ENCODE results near the gene HOGA1. TPM values are rescaled to one million over a fixed set of nuclear protein-coding genes. Genes with fewer than 3 reads are reported as not detected.
"Not testable (repeated sequence)": the region's sequence is repeated elsewhere in the genome, so short reads cannot be mapped to it uniquely, and the experiment has no call there.

The HOGA1 gene
- total RNA-seq, 1 donor, result not detected

- no peak for DNase-seq (ENCODE audit: low read depth in 2 of 3, low spot score in 2 of 3)
Measured at GRCh38 chr10:97601268-97602215, 17.4 kb downstream of the HOGA1 start.

DNA sequence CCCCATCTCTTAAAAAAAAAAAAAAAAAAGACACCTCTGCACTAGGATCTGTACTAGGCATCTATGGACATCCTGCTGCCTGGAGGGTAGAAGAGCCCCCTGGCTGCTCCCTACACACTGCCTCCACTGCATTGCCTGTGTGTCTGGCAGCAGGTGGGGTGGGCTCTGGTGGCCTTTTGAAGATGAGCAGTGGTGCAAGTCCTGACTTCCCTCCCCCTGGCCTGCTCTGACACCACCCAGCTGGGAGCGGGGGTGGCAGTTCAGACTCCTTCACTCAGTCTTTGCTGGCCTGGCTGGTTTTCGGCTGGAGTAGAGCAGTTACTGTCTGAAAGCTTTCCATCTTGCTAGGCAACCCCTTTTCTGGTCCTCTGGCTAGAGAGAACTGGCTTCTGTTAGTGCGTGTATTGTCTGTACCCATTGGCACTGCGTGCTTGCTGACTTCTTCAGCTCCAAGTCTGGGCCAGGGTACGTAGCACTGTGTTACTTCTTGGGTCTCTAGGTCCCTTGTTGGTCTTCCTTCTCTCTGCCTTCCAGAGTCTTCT, 23.0 kb downstream of the HOGA1 start:
- DNase-seq (ENCODE audit: low read depth in 2 of 3, low spot score in 2 of 3), result no peak

GRCh38 chr10:97608991-97609561, 24.9 kb downstream of the HOGA1 start:
- no peak for DNase-seq (ENCODE audit: low read depth in 2 of 3, low spot score in 2 of 3)

- DNase-seq (ENCODE audit: low read depth in 2 of 3, low spot score in 2 of 3), result no peak
Measured at GRCh38 chr10:97611473-97611872, 27.3 kb downstream of the HOGA1 start.

- peak in 1 of 3 donors; percentile 38 for DNase-seq (ENCODE audit: low read depth in 2 of 3, low spot score in 2 of 3)
Measured at GRCh38 chr10:97612386-97612785, 28.2 kb downstream of the HOGA1 start.

DNA sequence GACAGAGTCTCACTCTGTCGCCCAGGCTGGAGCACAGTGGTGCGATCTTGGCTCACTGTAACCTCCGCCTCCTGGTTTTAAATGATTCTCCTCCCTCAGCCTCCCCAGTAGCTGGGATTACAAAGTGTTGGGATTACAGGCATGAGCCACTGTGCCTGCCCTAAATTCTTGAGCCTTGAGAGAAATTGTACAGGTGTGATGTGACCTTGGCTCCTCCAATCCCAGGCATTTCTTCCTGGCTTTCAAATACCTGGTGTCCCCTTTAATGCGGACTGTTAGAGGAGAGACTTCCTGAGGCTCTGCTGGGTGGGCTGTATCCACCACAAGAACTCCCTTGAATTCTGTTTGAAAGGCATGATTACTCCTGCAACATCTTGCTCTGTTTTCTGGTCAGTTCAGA, 34.1 kb downstream of the HOGA1 start:
- no peak for DNase-seq (ENCODE audit: low read depth in 2 of 3, low spot score in 2 of 3)

- no peak for DNase-seq (ENCODE audit: low read depth in 2 of 3, low spot score in 2 of 3)
Measured at GRCh38 chr10:97618733-97619132, 34.5 kb downstream of the HOGA1 start.

GRCh38 chr10:97623277-97623676, 39.1 kb downstream of the HOGA1 start:
- no peak for DNase-seq (ENCODE audit: low read depth in 2 of 3, low spot score in 2 of 3)

- no peak for DNase-seq (ENCODE audit: low read depth in 2 of 3, low spot score in 2 of 3)
Measured at GRCh38 chr10:97627731-97628130, 43.5 kb downstream of the HOGA1 start.

GRCh38 chr10:97628228-97628627, 44.0 kb downstream of the HOGA1 start:
- DNase-seq (ENCODE audit: low read depth in 2 of 3, low spot score in 2 of 3), result no peak

DNA sequence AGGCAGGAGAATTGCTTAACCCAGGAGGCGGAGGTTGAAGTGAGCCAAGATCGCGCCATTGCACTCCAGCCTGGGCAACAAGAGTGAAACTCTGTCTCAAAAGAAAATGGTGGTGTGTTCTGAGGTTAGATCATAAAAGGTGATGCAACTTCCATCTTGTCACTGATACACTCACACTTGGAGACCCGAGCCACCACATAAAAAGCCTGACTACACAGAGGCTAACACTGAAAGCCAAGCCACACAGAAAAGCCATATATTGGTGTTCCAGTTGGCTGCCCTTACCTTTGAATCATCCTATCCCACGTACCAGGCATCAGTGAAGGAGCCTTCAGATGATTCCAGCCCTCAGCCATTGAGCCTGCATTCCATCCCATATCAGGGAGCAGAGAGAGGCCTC, 45.1 kb downstream of the HOGA1 start:
- DNase-seq (ENCODE audit: low read depth in 2 of 3, low spot score in 2 of 3), result no peak

DNA sequence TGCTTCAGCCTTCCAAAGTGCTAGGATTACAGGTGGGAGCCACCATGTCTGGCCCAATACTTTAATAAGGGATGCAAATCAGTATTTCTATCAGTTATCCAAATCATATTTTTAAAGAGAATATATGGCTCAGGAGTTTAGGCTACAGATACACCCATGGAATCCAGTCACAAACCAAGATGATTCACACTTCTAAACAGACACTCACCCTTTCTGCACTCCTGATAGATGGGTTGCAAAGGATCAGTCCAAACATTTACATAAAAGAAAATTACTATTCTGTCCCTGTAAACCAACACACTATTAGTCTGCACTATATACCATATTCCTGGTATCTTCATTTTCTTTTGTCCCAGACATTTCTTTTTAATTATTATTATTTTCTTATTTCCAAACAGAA, 46.9 kb downstream of the HOGA1 start:
- DNase-seq (ENCODE audit: low read depth in 2 of 3, low spot score in 2 of 3), result no peak

DNA sequence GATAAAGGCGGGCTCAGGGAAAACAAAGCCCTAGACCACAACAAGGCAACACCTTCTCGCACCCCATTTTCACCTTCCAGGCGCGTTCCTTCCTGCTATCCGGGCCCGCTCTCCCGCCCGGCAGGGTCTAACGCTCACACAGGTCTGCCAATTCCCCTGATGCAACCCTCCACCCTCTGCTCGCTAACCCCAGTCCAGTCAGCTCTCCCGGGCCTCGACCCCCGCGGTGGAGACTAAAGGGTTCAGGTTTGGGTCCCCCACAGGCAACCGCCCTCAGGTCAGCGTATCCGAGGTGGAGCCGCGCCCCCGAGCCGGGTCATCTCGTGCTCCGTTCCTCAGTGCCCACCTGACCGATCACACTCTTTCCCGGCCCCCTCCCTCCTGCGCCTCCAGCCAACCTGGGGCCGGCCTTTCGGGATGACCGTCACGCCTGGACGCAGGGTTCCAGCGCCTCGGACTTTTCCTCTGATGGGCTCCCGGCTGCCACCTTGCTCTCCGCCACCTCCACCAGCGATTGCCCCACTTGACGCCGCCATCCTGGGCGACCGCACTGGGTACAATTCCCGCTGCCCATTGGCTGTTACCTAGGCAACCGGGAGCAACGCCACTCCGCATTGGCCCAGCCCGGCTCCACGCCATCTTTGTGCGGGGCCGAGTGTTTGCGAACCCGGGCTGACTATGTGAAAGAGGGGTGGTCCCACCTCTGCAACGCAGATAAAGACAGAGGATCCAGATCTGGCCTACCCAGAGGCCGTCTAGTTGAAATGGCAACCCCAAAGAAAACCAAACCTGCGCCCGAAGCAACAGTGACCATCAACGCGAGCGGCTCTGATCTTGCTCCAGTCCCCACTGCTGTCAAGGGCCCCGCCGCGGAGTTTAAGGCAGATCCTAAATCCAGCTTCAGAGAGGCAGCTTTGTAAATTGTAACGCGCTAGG, 49.0 kb downstream of the HOGA1 start, which contains the start of gene MORN4:
TSS of gene MORN4 (minus strand) at position 552 of the 936 bp plus-strand sequence. CDS start 13,847 bp downstream, outside the sequence.
- DNase-seq (ENCODE audit: low read depth in 2 of 3, low spot score in 2 of 3), result peak; percentile 76 to 95 (median 91)

DNA sequence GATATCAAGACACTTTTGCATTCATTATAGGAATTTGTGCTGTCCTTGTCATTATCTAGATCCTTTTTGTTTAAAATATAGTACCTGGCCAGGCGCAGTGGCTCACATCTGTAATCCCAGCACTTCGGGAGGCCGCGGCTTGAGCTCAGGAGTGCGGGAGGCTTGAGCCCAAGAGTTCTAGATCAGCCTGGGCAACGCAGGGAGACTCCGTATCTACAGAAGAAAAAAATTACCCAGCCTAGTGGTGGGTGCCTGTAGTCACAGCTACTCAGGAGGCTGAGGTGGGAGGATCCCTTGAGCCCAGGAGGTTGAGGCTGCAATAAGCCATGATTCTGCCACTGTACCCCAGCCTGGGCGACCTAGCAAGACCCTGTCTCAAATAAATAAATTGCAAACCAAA, 49.7 kb downstream of the HOGA1 start:
- DNase-seq (ENCODE audit: low read depth in 2 of 3, low spot score in 2 of 3), result peak in 1 of 3 donors; percentile 21

DNA sequence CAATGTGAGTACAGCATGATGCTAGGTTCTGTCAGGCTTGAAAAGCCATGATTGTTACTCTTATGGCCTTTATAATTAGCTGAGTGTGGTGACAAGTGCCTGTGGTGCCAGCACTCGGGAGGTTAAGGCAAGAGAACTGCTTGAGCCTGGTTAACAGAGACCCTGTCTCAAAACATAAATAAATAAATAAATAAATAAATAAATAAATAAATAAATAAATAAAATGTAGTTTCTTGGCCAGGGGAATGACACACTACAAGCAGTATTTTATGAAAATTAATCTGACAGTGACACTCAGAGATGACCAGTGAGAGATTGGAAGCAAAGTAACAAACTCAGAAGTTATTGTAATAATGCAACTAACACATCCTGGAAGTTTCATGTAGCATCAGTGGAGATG, 51.4 kb downstream of the HOGA1 start:
- no peak for DNase-seq (ENCODE audit: low read depth in 2 of 3, low spot score in 2 of 3)

DNA sequence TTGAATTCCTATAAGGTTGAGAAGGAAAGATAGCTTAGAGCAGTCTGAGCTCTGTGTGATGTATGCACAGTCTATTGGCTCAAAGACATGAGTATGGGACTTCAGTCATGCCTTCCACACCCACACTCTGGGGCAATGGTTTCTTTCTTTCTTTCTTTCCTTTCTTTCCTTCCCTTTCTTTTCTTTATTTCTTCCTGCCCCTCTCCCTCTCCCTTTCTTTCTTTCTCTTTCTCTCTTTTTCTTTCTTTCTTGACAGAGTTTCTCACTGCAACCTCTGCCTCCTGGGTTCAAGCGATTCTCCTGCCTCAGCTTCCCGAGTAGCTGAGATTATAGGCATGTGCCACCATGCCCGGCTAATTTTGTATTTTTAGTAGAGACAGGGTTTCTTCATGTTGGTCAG, 54.9 kb downstream of the HOGA1 start:
- not testable (repeated sequence) for DNase-seq (ENCODE audit: low read depth in 2 of 3, low spot score in 2 of 3)

GRCh38 chr10:97640174-97640867, 56.1 kb downstream of the HOGA1 start, which contains the start of gene PI4K2A:
Gene PI4K2A, plus strand, starts transcription at chr10:97640671. Its CDS starts 72 bp downstream, at chr10:97640743.
- DNase-seq (ENCODE audit: low read depth in 2 of 3, low spot score in 2 of 3), result peak; percentile 93 to 99 (median 99)

DNA sequence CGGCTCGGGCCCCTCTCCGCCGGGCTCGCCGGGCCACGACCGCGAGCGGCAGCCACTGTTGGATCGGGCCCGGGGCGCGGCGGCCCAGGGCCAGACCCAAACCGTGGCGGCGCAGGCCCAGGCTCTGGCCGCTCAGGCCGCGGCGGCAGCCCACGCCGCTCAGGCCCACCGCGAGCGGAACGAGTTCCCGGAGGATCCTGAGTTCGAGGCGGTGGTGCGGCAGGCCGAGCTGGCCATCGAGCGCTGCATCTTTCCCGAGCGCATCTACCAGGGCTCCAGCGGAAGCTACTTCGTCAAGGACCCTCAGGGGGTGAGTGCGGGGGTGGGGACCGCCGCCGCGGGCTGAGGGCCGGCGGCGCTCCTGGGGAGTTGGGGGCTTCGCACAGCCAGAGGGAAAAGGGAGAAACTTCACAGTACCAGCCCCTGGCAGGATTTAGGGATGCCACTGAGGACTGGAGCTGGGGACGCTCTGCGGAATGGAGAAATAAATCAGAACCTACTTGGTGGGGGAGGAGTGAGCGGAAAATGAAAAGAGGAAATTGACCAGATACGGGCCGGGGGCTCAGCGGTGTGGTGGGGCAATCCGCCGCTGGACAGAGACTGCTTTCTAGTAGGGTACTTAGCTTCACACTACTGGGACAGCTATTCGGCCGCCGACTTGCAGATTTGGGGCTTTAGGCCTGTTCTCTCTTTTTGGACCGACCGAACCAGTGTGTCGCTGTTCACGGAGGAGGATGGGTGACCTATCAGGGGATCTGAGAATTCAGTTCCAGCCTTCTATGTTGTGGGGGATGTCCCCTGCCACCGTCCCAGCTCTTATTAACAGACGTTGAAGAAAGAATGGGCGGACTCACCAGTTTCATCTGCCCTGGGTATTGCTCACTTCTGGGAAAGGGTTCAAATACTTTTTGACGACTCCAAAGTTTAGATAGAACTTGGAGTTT, 57.0 kb downstream of the HOGA1 start:
- peak in 2 of 3 donors; percentile 32 to 41 for DNase-seq (ENCODE audit: low read depth in 2 of 3, low spot score in 2 of 3)
